HepG2 (cell line): ENCODE results near the gene DNAJC7. TPM values are rescaled to one million over a fixed set of nuclear protein-coding genes. Genes with fewer than 3 reads are reported as not detected.

Source experiments
- CBFB ChIP-seq: sonication (generic); formaldehyde crosslinking; IDR thresholded peaks from 2 replicates; pipeline ENCODE4 v1.4.0; 2020; ENCODE audit warnings: missing genetic modification reagents
- CEBPB ChIP-seq: IDR thresholded peaks from 2 replicates; pipeline ENCODE4 v1.6.1; 2011; ENCODE audit warnings: low read depth, low read length, improper control_type of control experiment, borderline replicate concordance
- EEA1 ChIP-seq: sonication (generic); formaldehyde crosslinking; IDR thresholded peaks from 2 replicates; pipeline ENCODE4 v1.5.1; 2020; ENCODE audit warnings: mild to moderate bottlenecking, missing genetic modification reagents, borderline replicate concordance
- ETV6 ChIP-seq: sonication (generic); formaldehyde crosslinking; conservative IDR thresholded peaks from 2 replicates; pipeline ENCODE4 v1.4.0; 2020; ENCODE audit warnings: missing genetic modification reagents
- KLF16 ChIP-seq, 2 experiments: sonication (generic) in 1 of 2; formaldehyde crosslinking in 1 of 2; IDR thresholded peaks; 2 replicates each; pipeline versions ENCODE4 v1.6.1 to v1.8.0; 2016 to 2023; ENCODE audit warnings: missing genetic modification reagents in 2 of 2, missing compliant biosample characterization in 1 of 2
- MED1 ChIP-seq: sonication (generic); formaldehyde crosslinking; IDR thresholded peaks from 2 replicates; pipeline ENCODE4 v1.4.0; 2020; ENCODE audit warnings: missing genetic modification reagents
- PHF8 ChIP-seq: sonication (generic); formaldehyde crosslinking; IDR thresholded peaks from 2 replicates; pipeline ENCODE4 v1.5.0; 2020; ENCODE audit warnings: missing genetic modification reagents
- U2AF1 ChIP-seq: fragments of 200-400 bp; formaldehyde crosslinking; optimal IDR thresholded peaks from 2 replicates; pipeline ENCODE3; 2017; ENCODE audit warnings: mild to moderate bottlenecking, low read depth, low read length
- XRCC5 ChIP-seq: fragments of 200-400 bp; formaldehyde crosslinking; optimal IDR thresholded peaks from 2 replicates; pipeline ENCODE3; 2017; ENCODE audit warnings: mild to moderate bottlenecking, low read length
- ZNF263 ChIP-seq: sonication (generic); formaldehyde crosslinking; IDR thresholded peaks from 2 replicates; pipeline ENCODE4 v1.4.0; 2020; ENCODE audit warnings: missing genetic modification reagents
- ZNF430 ChIP-seq: sonication (generic); formaldehyde crosslinking; IDR thresholded peaks from 2 replicates; pipeline ENCODE4 v1.9.0; 2021; ENCODE audit warnings: mild to moderate bottlenecking, missing genetic modification reagents
- ZNF678 ChIP-seq: sonication (generic); formaldehyde crosslinking; IDR thresholded peaks from 2 replicates; pipeline ENCODE4 v1.4.0; 2020; ENCODE audit warnings: mild to moderate bottlenecking, missing genetic modification reagents
- polyA plus RNA-seq, 8 experiments: library from polyadenylated mRNA; depleted of rRNA in 3 of 8; stranded (reverse) in 7 of 8; unstranded in 1 of 8; fragments of >200 nt; fragmentation: Illumina TruSeq in 4 of 8; extraction: Trizol in 4 of 8; gene quantifications; 2 replicates each; pipeline versions ENCODE4 v1.2.1 to v1.2.3, GENCODE V29; 2011 to 2016; ENCODE audit warnings: low read depth in 4 of 8, missing spikeins in 1 of 8, mixed read lengths in 1 of 8; ENCODE audit not compliant: insufficient read depth in 1 of 8
- total RNA-seq, 5 experiments: library from RNA; depleted of rRNA; stranded (reverse); fragments of >200 nt; fragmentation: Illumina TruSeq; extraction: Trizol; gene quantifications; 2 replicates each; pipeline ENCODE4 v1.2.3, GENCODE V29; 2016; ENCODE audit warnings: low read depth in 1 of 5
- TF ChIP-seq, protein P1 (sequence below): IDR thresholded peaks from 2 replicates; pipeline ENCODE4 v1.6.1; 2016; ENCODE audit warnings: mild to moderate bottlenecking, missing biosample characterization, missing genetic modification reagents
- TF ChIP-seq, protein P2 (sequence below): sonication (generic); formaldehyde crosslinking; IDR thresholded peaks from 2 replicates; pipeline ENCODE4 v1.9.0; 2022; ENCODE audit warnings: missing genetic modification reagents, mild to moderate bottlenecking, borderline replicate concordance
- TF ChIP-seq, protein P3 (sequence below), 2 experiments: sonication (generic) in 1 of 2; formaldehyde crosslinking in 1 of 2; IDR thresholded peaks; 2 replicates each; pipeline versions ENCODE4 v1.4.0 to v1.6.1; 2016 to 2020; ENCODE audit warnings: borderline replicate concordance in 1 of 2, low read depth in 1 of 2, mild to moderate bottlenecking in 1 of 2, missing genetic modification reagents in 1 of 2
- TF ChIP-seq, protein P4 (sequence below): IDR thresholded peaks from 2 replicates; pipeline ENCODE4 v1.6.1; 2016; ENCODE audit warnings: low read depth

Gene DNAJC7
- total and polyA plus RNA-seq, 2 of the 13 experiments (the other 11 are each of a cell fraction or from before 2014, with no cell fraction given) = 47.7 to 132 TPM

DNA sequence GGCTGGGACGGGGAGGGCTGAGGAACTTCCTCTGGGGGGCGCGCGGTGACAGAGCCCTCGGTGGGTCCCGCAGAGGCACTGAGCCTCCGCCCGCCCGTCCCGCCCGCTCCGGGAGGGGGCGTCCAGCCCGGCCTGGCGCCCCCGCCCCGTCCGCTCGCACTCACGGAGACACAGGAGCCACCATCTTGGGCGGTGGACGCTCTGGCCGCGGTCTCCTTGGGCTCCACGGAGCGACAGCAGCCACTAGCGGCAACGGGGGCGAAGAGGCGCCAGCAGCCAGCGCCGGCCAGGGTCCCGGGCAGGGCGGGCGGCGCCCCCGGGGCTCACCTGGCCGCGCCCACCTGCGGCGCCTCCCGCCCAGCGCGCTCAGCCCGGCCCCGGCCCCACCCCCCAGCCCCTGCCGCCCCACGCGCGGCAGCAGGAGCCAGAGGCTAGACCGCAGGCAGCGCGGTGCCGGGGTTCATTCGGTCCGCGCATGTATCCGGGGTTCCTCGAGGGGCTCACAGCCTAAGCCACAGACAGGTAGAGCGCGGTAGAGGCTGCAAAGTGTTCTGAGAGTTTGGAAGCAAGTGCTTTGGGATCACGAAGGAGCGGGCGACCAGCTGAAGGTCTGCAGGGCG, 33.3 kb upstream of the DNAJC7 start, which contains the start of gene C17orf113 (continued):
- 0 out of 2 replicates have a peak, but pooled peaks have one; percentile 55 for TF ChIP-seq EEA1 (CRISPR knock-in tag)
- TF ChIP-seq XRCC5 = peak; percentile 75
- TF ChIP-seq, protein P1, sequence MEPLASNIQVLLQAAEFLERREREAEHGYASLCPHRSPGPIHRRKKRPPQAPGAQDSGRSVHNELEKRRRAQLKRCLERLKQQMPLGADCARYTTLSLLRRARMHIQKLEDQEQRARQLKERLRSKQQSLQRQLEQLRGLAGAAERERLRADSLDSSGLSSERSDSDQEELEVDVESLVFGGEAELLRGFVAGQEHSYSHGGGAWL (CRISPR knock-in tag) = no peak
- 0 out of 2 replicates have a peak, but pooled peaks have one; percentile 39 for TF ChIP-seq ZNF678 (CRISPR knock-in tag)
- TF ChIP-seq ZNF263 (CRISPR knock-in tag) = peak; percentile 38; the same call in 1 of the 2 replicates
- peak; percentile 38; the same call in 1 of the 2 replicates for TF ChIP-seq ETV6 (CRISPR knock-in tag)
- peak; percentile 73 for TF ChIP-seq PHF8 (CRISPR knock-in tag)
- TF ChIP-seq, protein P2, sequence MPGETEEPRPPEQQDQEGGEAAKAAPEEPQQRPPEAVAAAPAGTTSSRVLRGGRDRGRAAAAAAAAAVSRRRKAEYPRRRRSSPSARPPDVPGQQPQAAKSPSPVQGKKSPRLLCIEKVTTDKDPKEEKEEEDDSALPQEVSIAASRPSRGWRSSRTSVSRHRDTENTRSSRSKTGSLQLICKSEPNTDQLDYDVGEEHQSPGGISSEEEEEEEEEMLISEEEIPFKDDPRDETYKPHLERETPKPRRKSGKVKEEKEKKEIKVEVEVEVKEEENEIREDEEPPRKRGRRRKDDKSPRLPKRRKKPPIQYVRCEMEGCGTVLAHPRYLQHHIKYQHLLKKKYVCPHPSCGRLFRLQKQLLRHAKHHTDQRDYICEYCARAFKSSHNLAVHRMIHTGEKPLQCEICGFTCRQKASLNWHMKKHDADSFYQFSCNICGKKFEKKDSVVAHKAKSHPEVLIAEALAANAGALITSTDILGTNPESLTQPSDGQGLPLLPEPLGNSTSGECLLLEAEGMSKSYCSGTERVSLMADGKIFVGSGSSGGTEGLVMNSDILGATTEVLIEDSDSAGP (CRISPR knock-in tag) = peak; percentile 48; the same call in 1 of the 2 replicates
- TF ChIP-seq KLF16 (CRISPR knock-in tag; IDR thresholded peaks at IDR 0.05) = peak in 1 of 2 experiments; percentile 47; a peak in 1 of 4 replicates
- TF ChIP-seq, protein P3, sequence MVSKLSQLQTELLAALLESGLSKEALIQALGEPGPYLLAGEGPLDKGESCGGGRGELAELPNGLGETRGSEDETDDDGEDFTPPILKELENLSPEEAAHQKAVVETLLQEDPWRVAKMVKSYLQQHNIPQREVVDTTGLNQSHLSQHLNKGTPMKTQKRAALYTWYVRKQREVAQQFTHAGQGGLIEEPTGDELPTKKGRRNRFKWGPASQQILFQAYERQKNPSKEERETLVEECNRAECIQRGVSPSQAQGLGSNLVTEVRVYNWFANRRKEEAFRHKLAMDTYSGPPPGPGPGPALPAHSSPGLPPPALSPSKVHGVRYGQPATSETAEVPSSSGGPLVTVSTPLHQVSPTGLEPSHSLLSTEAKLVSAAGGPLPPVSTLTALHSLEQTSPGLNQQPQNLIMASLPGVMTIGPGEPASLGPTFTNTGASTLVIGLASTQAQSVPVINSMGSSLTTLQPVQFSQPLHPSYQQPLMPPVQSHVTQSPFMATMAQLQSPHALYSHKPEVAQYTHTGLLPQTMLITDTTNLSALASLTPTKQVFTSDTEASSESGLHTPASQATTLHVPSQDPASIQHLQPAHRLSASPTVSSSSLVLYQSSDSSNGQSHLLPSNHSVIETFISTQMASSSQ (IDR thresholded peaks at IDR 0.05; ENCODE audit: low read depth) = no peak
- TF ChIP-seq, protein P3 (CRISPR knock-in tag; IDR thresholded peaks at IDR 0.05; ENCODE audit: borderline replicate concordance) = 0 out of 2 replicates have a peak, but pooled peaks have one; percentile 36
- TF ChIP-seq ZNF430 = 0 out of 2 replicates have a peak, but pooled peaks have one; percentile 61
- TF ChIP-seq CBFB (CRISPR knock-in tag) = peak; percentile 69; the same call in 1 of the 2 replicates
- TF ChIP-seq CEBPB = no peak
- TF ChIP-seq U2AF1 = no peak
- TF ChIP-seq MED1 (CRISPR knock-in tag) = peak; percentile 51; the same call in 1 of the 2 replicates
- TF ChIP-seq, protein P4, sequence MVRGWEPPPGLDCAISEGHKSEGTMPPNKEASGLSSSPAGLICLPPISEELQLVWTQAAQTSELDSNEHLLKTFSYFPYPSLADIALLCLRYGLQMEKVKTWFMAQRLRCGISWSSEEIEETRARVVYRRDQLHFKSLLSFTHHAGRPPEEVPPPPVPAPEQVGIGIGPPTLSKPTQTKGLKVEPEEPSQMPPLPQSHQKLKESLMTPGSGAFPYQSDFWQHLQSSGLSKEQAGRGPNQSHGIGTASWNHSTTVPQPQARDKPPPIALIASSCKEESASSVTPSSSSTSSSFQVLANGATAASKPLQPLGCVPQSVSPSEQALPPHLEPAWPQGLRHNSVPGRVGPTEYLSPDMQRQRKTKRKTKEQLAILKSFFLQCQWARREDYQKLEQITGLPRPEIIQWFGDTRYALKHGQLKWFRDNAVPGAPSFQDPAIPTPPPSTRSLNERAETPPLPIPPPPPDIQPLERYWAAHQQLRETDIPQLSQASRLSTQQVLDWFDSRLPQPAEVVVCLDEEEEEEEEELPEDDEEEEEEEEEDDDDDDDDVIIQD = no peak
